Measurements from ENCODE around the gene SAP130. TPM values are rescaled to one million over a fixed set of nuclear protein-coding genes. Genes with fewer than 3 reads are reported as not detected.

Gene SAP130
- total RNA-seq, 3 donors from 2014 or later (not counting 1 experiment from before 2014, with no cell fraction given): 33.6 to 43.7 (median 36.2) TPM

- no peaks in the 10 kb centered on the region for H3K36me3 ChIP-seq (ENCODE audit: control insufficient read depth, insufficient read depth, low read length)
- TF ChIP-seq CTCF (IDR thresholded peaks at IDR 0.05): no peak
- no peak overlapping the region for H3K27ac Mint-ChIP-seq
- no peaks in the 10 kb centered on the region for H3K27me3 ChIP-seq (ENCODE audit: control insufficient read depth, insufficient read depth, low read length)
- 64% methylated on average over 2 of the region's 3 CpGs for WGBS (ENCODE audit: insufficient coverage)
- no peak overlapping the region for H3K27ac ChIP-seq (ENCODE audit: low read length)
- no peak overlapping the region for H3K4me3 Mint-ChIP-seq
- peaks cover 29 to 40% of the 10 kb centered on the region in 2 donors for H3K27me3 Mint-ChIP-seq (ENCODE audit: low read depth in 2 of 2)
- ATAC-seq (no peak), DNase-seq (no peak)
- intact Hi-C loops (cut with micrococcal nuclease): no loop called here
- no peaks in the 10 kb centered on the region for H3K4me1 Mint-ChIP-seq
- H3K9me3 ChIP-seq (ENCODE audit: control insufficient read depth, insufficient read depth, low read length): peaks cover 22% of the 10 kb centered on the region
- no peak overlapping the region for H3K4me3 ChIP-seq (ENCODE audit: low read length)
- peaks cover 5 to 19% of the 10 kb centered on the region in 2 donors for H3K9me3 Mint-ChIP-seq
- no peaks in the 10 kb centered on the region for H3K4me1 ChIP-seq (ENCODE audit: control insufficient read depth, insufficient read depth, low read length)
- peaks cover 27% of the 10 kb centered on the region for H3K36me3 Mint-ChIP-seq
Observed at GRCh38 chr2:128038411-128038810, 10.6 kb upstream of the SAP130 start.

- no peak overlapping the region for H3K4me3 ChIP-seq (ENCODE audit: low read length)
- DNase-seq: no peak
- Mint-ChIP-seq H3K27ac (no peak overlapping the region), H3K4me1 (no peaks in the 10 kb centered on the region), H3K36me3 (peaks cover 20% of the 10 kb centered on the region), H3K9me3 (peaks cover 5 to 12% of the 10 kb centered on the region in 2 donors), H3K4me3 (no peak overlapping the region), H3K27me3 (ENCODE audit: low read depth in 2 of 2) (peaks cover 34 to 38% of the 10 kb centered on the region in 2 donors)
- peaks cover 2% of the 10 kb centered on the region for H3K27me3 ChIP-seq (ENCODE audit: control insufficient read depth, insufficient read depth, low read length)
- intact Hi-C loops (cut with micrococcal nuclease): no loop called here
- WGBS (ENCODE audit: insufficient coverage): 96% methylated on average over 5 of the region's 5 CpGs
- no peak for TF ChIP-seq CTCF (IDR thresholded peaks at IDR 0.05)
- no peak for ATAC-seq
- H3K4me1 ChIP-seq (ENCODE audit: control insufficient read depth, insufficient read depth, low read length): no peaks in the 10 kb centered on the region
- no peaks in the 10 kb centered on the region for H3K36me3 ChIP-seq (ENCODE audit: control insufficient read depth, insufficient read depth, low read length)
- H3K9me3 ChIP-seq (ENCODE audit: control insufficient read depth, insufficient read depth, low read length): peaks cover 15% of the 10 kb centered on the region
- no peak overlapping the region for H3K27ac ChIP-seq (ENCODE audit: low read length)
Observed at GRCh38 chr2:128037649-128038048, 9.8 kb upstream of the SAP130 start.

GRCh38 chr2:128036748-128037607, 9.1 kb upstream of the SAP130 start:
- Mint-ChIP-seq H3K27me3 (ENCODE audit: low read depth in 2 of 2) (peaks cover 38 to 41% of the 10 kb centered on the region in 2 donors), H3K27ac (no peak overlapping the region), H3K9me3 (peaks cover 2 to 12% of the 10 kb centered on the region in 2 donors), H3K4me3 (no peak overlapping the region), H3K36me3 (peaks cover 15% of the 10 kb centered on the region), H3K4me1 (no peaks in the 10 kb centered on the region)
- TF ChIP-seq CTCF (IDR thresholded peaks at IDR 0.05): no peak
- Histone ChIP-seq H3K9me3 (ENCODE audit: control insufficient read depth, insufficient read depth, low read length) (peaks cover 15% of the 10 kb centered on the region), H3K27ac (ENCODE audit: low read length) (no peak overlapping the region), H3K36me3 (ENCODE audit: control insufficient read depth, insufficient read depth, low read length) (no peaks in the 10 kb centered on the region), H3K4me1 (ENCODE audit: control insufficient read depth, insufficient read depth, low read length) (no peaks in the 10 kb centered on the region), H3K27me3 (ENCODE audit: control insufficient read depth, insufficient read depth, low read length) (peaks cover 2% of the 10 kb centered on the region), H3K4me3 (ENCODE audit: low read length) (no peak overlapping the region)
- no peak for DNase-seq
- no peak for ATAC-seq
- intact Hi-C loops (cut with micrococcal nuclease): no loop called here
- WGBS (ENCODE audit: insufficient coverage): 92% methylated on average over 10 of the region's 10 CpGs

All from natural killer cell (primary cell).